Measurements from ENCODE around the gene DDR1.
"Not testable (repeated sequence)": the region's sequence is repeated elsewhere in the genome, so short reads cannot be mapped to it uniquely, and the experiment has no call there.

DNA sequence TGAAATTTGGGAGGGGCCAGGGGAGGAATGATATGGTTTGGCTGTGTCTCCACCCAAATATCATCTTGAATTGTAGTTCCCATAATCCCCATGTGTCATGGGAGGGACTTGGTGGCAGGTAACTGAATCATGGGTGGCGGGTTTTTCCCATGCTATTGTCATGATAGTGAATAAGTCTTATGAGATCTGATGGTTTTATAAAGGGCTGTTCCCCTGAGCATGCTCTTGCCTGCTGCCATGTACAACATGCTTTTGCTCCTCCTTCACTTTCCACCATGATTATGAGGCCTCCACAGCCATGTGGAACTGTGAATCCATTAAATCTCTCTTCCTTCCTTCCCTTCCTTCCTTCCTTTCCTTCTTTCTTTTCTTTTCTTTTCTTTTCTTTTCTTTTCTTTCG, 31.9 kb upstream of the DDR1 start:
- TF ChIP-seq, protein P1, sequence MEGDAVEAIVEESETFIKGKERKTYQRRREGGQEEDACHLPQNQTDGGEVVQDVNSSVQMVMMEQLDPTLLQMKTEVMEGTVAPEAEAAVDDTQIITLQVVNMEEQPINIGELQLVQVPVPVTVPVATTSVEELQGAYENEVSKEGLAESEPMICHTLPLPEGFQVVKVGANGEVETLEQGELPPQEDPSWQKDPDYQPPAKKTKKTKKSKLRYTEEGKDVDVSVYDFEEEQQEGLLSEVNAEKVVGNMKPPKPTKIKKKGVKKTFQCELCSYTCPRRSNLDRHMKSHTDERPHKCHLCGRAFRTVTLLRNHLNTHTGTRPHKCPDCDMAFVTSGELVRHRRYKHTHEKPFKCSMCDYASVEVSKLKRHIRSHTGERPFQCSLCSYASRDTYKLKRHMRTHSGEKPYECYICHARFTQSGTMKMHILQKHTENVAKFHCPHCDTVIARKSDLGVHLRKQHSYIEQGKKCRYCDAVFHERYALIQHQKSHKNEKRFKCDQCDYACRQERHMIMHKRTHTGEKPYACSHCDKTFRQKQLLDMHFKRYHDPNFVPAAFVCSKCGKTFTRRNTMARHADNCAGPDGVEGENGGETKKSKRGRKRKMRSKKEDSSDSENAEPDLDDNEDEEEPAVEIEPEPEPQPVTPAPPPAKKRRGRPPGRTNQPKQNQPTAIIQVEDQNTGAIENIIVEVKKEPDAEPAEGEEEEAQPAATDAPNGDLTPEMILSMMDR (IDR thresholded peaks at IDR 0.05): not testable (repeated sequence)
- not testable (repeated sequence) for TF ChIP-seq POLR2A, POLR2AphosphoS5 (IDR thresholded peaks at IDR 0.05)
